Endodermal cell (in vitro differentiated cells): ENCODE data around the gene SOCS1. TPM values are rescaled to one million over a fixed set of nuclear protein-coding genes. Genes with fewer than 3 reads are reported as not detected.
"Not testable (repeated sequence)": the region's sequence is repeated elsewhere in the genome, so short reads cannot be mapped to it uniquely, and the experiment has no call there.

Experiments used
- DNase-seq: peaks from one replicate; pipeline ENCODE4 v3.0.0-alpha.2; 2017
- H3K27ac ChIP-seq: 2 replicates; pipeline ENCODE4 v1.5.1; 2013; ENCODE audit warnings: mild to moderate bottlenecking, low read depth, low read length, moderate library complexity
- H3K27me3 ChIP-seq: 2 replicates; pipeline ENCODE4 v1.6.1; 2013; ENCODE audit warnings: mild to moderate bottlenecking, low read length, moderate library complexity; ENCODE audit not compliant: insufficient read depth, control insufficient read depth, poor library complexity, severe bottlenecking
- H3K36me3 ChIP-seq: 2 replicates; pipeline ENCODE4 v1.7.0; 2013; ENCODE audit warnings: mild to moderate bottlenecking, low read length, moderate library complexity; ENCODE audit not compliant: control insufficient read depth, insufficient read depth
- H3K4me1 ChIP-seq: one replicate; pipeline ENCODE4 v1.7.0; 2013; ENCODE audit warnings: low read length; ENCODE audit not compliant: control insufficient read depth, insufficient read depth
- H3K4me3 ChIP-seq: 2 replicates; pipeline ENCODE4 v1.5.1; 2013; ENCODE audit warnings: mild to moderate bottlenecking, low read length, moderate library complexity
- H3K9ac ChIP-seq: 2 replicates; pipeline ENCODE4 v1.6.1; 2013; ENCODE audit warnings: mild to moderate bottlenecking, low read length, moderate library complexity; ENCODE audit not compliant: poor library complexity, severe bottlenecking; ENCODE audit errors: extremely low read depth
- H3K9me3 ChIP-seq: 2 replicates; pipeline ENCODE4 v1.6.1; 2013; ENCODE audit warnings: mild to moderate bottlenecking, low read length, moderate library complexity; ENCODE audit not compliant: control insufficient read depth
- H3K27ac Mint-ChIP-seq: 2 replicates; pipeline ENCODE4 v1.8.0; 2020; ENCODE audit warnings: mixed read lengths
- H3K27me3 Mint-ChIP-seq: 2 replicates; pipeline ENCODE4 v1.8.0; 2021; ENCODE audit warnings: mild to moderate bottlenecking, mixed read lengths; ENCODE audit not compliant: insufficient read depth
- H3K36me3 Mint-ChIP-seq: 2 replicates; pipeline ENCODE4 v1.8.0; 2020; ENCODE audit warnings: low read depth, mixed read lengths
- H3K4me1 Mint-ChIP-seq: 2 replicates; pipeline ENCODE4 v1.8.0; 2020; ENCODE audit warnings: mixed read lengths
- H3K4me3 Mint-ChIP-seq: 2 replicates; pipeline ENCODE4 v1.8.0; 2020; ENCODE audit warnings: mild to moderate bottlenecking, moderate library complexity, mixed read lengths
- H3K9me3 Mint-ChIP-seq: 2 replicates; pipeline ENCODE4 v1.8.0; 2020; ENCODE audit warnings: mild to moderate bottlenecking, mixed read lengths
- CTCF ChIP-seq: fragments of 200-600 bp; sonication (generic); conservative IDR thresholded peaks from 2 replicates; pipeline ENCODE4 v1.5.0; 2021; ENCODE audit warnings: antibody characterized with exemption, mild to moderate bottlenecking
- WGBS, 2 experiments: methylation state at CpG; one replicate each; pipeline versions ENCODE4 v1.1.5 to v1.1.7; 2013; ENCODE audit warnings: missing lambda C conversion rate in 2 of 2, mixed read lengths in 1 of 2; ENCODE audit not compliant: insufficient coverage in 1 of 2, insufficient read length in 1 of 2; 5-methylcytosine and 5-hydroxymethylcytosine counted together
- total RNA-seq, 2 donors: library from RNA; stranded (reverse); fragmentation: NEBNext Ultra II Directional in 1 of 2; extraction: Animal tissue kit (Norgen Biotek cat#: 25700) in 1 of 2; gene quantifications; 2 replicates in 1 of 2; 3 replicates in 1 of 2; pipeline ENCODE4 v1.2.1, GENCODE V29; 2021

SOCS1 gene
- total RNA-seq, 2 donors from 2014 or later: 5.6 to 7.2 TPM

DNA sequence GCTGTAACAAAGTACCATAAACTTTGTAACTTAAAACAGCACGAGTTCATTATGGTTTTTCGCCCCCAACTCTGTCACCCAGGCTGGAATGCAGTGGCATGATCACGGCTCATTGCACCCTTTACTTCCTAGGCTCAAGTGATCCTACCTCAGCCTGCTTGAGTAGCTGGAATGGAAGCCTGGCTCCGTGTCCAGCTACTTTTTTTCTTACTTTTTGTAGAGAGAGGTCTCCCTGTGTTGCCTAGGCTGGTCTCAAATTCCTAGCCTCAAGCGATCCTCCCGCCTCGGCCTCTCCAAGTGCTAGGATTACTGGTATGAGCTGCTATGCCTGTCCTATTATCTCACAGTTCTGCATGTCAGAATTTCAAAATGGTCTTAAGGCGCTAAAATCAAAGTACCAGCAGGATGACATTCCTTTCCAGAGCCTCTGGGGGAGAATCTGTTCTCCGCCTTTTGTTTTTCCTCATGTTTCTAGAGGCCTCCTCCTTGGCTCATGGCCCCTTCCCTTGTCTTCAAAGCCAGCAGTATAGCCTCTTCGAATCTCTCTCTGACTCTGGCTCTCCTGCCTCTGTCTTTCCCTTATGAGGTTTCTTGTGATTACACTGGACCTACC is 35.2 kb upstream of the SOCS1 start:
- no peak overlapping the region for H3K27ac ChIP-seq
- Mint-ChIP-seq H3K9me3 (no peaks in the 10 kb centered on the region), H3K4me1 (peaks cover under 1% of the 10 kb centered on the region), H3K27ac (no peak overlapping the region), H3K27me3 (no peaks in the 10 kb centered on the region), H3K4me3 (no peak overlapping the region), H3K36me3 (no peaks in the 10 kb centered on the region)
- no peaks in the 10 kb centered on the region for H3K4me1 ChIP-seq
- no peaks in the 10 kb centered on the region for H3K27me3 ChIP-seq
- H3K4me3 ChIP-seq: no peak overlapping the region
- WGBS, 2 experiments: 61 to 75% methylated on average over 10 of the region's 10 CpGs
- no peak overlapping the region for H3K9ac ChIP-seq
- H3K9me3 ChIP-seq: no peaks in the 10 kb centered on the region
- no peak for TF ChIP-seq CTCF
- DNase-seq: no peak
- H3K36me3 ChIP-seq: no peaks in the 10 kb centered on the region

GRCh38 chr16:11290102-11290893 is 34.3 kb upstream of the SOCS1 start:
- Mint-ChIP-seq H3K9me3 (no peaks in the 10 kb centered on the region), H3K4me1 (no peaks in the 10 kb centered on the region), H3K27ac (no peak overlapping the region), H3K36me3 (no peaks in the 10 kb centered on the region), H3K27me3 (no peaks in the 10 kb centered on the region), H3K4me3 (no peak overlapping the region)
- Histone ChIP-seq H3K4me1 (no peaks in the 10 kb centered on the region), H3K9me3 (no peaks in the 10 kb centered on the region), H3K27ac (no peak overlapping the region), H3K36me3 (no peaks in the 10 kb centered on the region), H3K27me3 (no peaks in the 10 kb centered on the region), H3K4me3 (no peak overlapping the region), H3K9ac (no peak overlapping the region)
- TF ChIP-seq CTCF: no peak
- 93 to 94% methylated on average over 5 to 8 of the region's 8 CpGs for WGBS, 2 experiments
- no peak for DNase-seq

GRCh38 chr16:11289696-11290095 is 33.7 kb upstream of the SOCS1 start:
- not testable (repeated sequence) for H3K27ac ChIP-seq, H3K9me3 ChIP-seq, H3K4me3 ChIP-seq, H3K27me3 Mint-ChIP-seq, H3K9ac ChIP-seq, H3K4me1 ChIP-seq, H3K4me1 Mint-ChIP-seq, H3K27me3 ChIP-seq, H3K27ac Mint-ChIP-seq, H3K9me3 Mint-ChIP-seq, H3K36me3 ChIP-seq, H3K36me3 Mint-ChIP-seq, DNase-seq, H3K4me3 Mint-ChIP-seq
- 83 to 87% methylated on average over 1 to 4 of the region's 4 CpGs for WGBS, 2 experiments
